ENCODE measurements around the gene SCARB1.
"Not testable (repeated sequence)": the region's sequence is repeated elsewhere in the genome, so short reads cannot be mapped to it uniquely, and the experiment has no call there.

The SCARB1 gene

DNA sequence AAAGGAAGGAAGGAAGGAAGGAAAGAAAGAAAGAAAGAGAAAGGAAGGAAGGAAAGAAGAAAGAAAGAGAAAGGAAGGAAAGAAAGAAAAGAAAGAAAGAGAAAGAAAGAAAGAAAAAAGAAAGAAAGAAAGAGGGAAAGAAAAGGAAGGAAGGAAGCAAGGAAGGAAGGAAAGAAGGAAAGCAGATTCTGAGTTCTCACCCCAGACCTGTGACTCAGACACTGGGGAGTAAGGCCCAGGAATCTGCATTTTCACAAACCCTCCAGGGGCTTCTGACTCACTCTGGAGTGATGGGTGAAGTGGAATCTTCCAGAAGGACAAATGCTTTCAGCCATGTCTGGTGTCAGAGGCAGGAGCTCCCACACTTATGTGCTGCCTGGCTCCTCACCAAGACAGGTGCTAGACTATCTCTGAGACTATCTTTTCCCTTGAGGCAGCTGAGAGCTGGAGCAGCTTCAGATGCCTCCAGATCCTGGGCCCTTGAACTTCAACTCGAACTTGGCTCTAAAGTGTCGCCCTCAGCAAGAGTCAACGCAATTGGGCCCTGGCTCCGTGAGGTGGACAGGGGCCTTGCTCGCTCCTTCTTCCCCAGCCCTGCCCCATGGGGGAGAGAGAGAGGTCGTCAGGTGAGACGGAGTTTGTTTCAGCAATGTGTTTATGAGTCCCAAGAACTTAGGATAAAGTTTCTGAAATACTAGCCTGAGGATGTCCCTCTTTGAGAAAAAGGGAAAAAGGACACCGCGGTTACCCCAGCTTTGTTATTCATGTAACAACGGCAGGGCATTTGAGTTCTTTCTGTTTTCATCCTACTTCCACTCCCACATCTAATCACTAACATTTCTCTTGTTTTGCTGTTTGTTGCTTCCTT, 19.8 kb upstream of the SCARB1 start:
- DNase-seq (ENCODE audit: low read depth) = no peak

DNA sequence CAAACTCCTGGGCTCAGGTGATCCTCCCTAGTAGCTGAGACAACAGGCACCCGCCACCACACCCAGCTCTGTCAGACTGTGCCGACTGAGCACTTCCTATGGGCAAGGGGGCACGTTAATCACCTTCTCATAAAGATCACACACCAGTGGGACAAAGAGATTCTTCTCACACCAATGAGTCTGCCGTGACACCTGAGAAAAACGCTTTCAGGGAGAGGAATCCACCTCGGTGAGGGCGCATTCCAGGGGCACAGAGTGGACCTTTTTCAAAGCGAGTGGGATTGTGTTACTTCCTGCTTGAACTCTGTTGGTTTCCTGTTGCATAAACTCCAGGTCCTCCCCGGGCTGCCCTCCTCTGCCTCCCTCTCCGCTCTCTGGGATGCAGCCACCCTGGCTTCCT, 17.5 kb upstream of the SCARB1 start:
- DNase-seq (ENCODE audit: low read depth) = no peak

DNA sequence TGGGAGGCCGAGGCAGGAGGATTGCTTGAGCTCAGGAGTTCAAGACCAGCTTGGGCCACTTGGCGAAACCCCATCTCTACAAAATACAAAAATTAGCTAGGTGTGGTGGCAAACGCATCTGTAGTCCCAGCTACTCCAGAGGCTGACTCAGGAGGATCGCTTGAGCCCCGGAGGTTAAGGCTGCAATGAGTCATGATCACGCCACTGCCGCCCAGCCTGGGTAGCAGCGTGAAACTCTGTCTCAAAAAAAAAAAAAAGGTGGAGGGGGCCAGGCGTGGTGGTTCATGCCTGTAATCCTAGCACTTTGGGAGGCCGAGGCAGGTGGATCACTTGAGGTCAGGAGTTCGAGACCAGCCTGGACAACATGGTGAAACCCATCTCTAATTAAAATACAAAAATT, 16.7 kb upstream of the SCARB1 start:
- not testable (repeated sequence) for DNase-seq (ENCODE audit: low read depth)

- no peak for DNase-seq (ENCODE audit: low read depth)
These were observed 15.3 kb upstream of the SCARB1 start for GRCh38 chr12:124878795-124879516.

- DNase-seq (ENCODE audit: low read depth) = no peak
These were observed 13.8 kb upstream of the SCARB1 start for GRCh38 chr12:124877423-124877822.

DNA sequence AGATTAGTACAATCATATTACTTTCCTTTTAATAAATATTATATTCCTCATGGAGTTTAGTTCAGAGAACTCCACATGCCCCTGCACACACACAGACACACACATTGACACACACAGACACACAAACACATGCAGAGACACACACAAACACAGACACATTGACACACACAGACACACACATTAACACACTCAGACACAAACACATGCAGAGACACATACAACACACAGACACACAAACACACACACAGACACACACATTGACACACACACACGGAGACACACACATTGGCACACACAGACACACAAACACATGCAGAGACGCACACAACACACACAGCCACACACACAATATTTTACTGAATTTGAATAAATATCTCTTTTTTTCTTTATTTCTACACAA, 12.5 kb upstream of the SCARB1 start:
- DNase-seq (ENCODE audit: low read depth) = no peak

- no peak for DNase-seq (ENCODE audit: low read depth)
These were observed 12.1 kb upstream of the SCARB1 start for GRCh38 chr12:124875803-124876132.

DNA sequence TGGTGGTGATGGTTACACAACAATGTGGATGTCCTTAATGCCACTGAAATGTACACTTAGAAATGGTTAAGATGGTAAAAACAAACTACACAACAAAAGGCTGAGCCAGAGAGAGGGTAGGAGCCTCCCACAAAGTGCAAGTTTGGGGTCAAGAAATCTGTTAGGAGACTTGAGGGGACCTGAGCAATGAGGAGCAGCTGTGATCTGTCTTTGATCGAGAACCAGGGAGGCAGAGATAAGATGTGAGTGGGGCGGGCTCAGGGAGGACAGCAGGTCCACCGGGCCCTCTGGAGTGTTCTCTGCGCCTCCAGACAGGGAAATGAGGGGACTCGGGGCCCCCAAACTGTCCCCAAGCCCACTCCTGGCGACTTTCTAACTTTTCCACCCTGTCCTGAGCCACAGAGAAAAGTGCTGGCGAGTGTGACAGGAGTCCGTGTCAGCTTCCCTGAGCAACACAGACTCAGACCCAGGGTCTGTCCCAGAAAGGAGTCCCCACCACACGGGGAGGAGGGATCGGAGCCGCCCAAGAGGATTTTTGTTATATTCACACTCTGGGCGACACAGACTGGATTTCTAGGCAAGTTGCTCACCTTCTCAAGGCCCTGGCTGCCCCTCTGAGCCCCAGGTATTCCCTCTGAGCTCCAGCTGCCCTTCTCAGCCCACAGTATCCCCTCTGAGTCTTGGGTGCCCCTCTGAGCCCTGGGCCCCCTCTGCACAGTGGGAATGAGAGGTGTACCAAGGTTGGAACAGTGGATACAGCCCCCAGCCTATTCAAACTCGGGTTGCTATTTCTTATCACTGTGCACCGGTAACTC, 11.5 kb upstream of the SCARB1 start:
- no peak for DNase-seq (ENCODE audit: low read depth)

DNA sequence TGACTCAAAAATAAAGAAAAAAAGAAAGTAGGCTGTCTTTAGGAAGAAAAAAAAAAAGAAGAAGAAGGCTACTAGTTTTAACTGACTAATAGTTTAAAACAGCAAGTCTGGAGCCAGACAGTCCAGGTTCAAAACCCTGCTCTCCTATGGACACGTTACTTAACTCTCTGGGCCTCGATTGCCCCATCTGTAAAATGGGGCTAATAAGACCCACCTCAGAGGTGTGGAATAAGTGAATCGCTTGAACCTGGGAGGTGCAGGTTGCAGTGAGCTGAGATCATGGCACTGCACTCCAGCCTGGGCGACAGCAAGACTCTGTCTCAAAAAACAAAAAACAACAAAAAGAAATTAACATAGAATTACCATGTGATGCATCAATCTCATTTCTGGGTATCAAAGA, 10.5 kb upstream of the SCARB1 start:
- no peak for DNase-seq (ENCODE audit: low read depth)

GRCh38 chr12:124872068-124872719, 8.5 kb upstream of the SCARB1 start:
- DNase-seq (ENCODE audit: low read depth) = no peak

DNA sequence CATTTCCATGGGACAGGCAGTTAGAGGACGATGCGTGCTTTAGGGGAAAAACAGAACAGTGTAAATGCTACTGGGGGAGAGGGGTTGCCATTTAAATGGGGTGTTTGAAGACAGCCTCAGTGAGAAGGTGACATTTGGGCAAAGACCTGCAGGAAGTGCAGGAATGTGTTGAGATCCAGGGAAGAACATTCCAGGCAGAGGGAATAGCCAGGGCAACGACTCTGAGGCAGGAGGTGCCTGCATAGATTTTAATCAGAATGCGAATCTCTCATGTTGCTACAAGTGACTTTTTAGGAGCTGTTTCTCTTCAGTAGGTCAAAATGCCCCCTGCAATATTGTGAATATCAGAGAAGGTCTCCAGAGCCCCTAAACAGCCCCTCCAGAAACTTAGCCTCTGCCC, 7.6 kb upstream of the SCARB1 start:
- no peak for DNase-seq (ENCODE audit: low read depth)

DNA sequence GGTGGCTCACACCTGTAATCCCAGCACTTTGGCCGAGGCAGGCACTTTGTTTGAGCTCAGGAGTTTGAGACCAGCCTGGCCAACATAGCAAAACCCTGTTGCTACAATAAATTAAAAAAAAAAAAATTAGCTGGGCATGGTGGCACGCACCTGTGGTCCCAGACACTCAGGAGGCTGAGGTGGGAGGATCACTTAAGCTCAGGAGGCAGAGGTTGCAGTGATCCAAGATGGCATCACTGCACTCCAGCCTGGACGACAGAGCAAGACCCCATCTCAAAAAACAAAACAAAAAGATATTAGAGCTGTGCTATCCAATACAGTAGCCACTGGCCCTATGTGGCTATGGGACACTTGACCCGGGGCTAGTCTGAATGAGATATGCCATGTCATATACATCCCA, 6.9 kb upstream of the SCARB1 start:
- DNase-seq (ENCODE audit: low read depth) = no peak

GRCh38 chr12:124869059-124869665, 5.5 kb upstream of the SCARB1 start:
- no peak for DNase-seq (ENCODE audit: low read depth)

GRCh38 chr12:124868252-124869058, 4.8 kb upstream of the SCARB1 start:
- no peak for DNase-seq (ENCODE audit: low read depth)

- DNase-seq (ENCODE audit: low read depth) = no peak
These were observed 3.8 kb upstream of the SCARB1 start for GRCh38 chr12:124867401-124867930.

DNA sequence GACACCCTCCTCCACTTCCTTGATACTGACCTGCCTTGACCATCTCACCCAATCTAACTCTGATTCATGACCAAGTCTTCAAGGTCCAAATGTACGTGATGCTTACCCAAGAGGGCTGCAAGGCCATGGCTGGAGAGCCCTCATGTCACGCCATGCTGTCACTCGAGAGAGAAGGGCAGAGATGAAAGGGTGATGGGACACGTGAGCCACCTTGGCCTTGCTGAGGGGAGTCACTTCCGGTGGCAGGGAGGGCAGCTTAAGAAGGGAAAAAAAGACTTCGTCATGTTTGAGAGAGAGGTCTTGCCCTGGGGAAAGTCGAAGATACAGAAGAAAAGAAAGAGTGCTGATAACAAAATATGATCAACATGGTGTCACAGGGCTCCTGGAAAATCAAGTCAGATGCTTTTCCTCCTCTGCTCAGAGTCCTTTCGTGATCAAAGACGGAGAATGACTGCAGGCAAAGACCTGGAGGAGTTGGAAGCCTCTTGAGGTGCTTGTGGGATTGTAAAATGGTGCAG, 3.3 kb upstream of the SCARB1 start:
- DNase-seq (ENCODE audit: low read depth) = no peak

DNA sequence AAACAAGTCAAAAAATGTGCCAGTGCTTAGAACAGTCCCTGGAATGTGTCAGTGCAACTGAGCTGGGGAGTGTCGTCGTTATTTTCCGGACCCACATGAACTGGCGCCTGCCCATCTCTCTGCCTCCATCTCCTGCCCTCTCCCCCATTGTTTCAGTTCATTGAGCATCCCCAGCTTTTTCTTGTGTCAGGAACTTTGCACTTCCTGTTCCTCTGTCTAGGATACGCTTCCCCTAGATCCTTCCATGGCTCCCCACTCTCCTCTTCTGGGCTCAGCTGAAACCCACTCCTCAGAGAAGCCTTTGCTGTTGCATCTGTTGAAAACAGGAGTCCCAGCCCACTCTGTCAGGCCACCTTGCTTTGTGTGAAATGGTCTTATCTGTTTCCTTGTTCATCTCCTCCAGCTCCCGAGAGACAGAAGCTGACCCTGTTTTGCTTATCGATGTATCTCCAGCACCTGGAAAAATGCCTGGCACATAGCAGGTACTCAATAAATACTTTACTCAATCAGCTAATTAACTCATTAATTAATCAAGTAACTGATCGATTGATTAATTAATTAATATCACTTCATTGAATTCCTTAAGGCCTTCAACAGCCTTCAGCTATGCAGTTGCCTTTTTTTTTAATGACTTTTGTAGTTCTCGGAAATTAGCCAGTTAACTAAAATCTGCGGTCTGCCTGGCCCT, 2.7 kb upstream of the SCARB1 start:
- no peak for DNase-seq (ENCODE audit: low read depth)

DNA sequence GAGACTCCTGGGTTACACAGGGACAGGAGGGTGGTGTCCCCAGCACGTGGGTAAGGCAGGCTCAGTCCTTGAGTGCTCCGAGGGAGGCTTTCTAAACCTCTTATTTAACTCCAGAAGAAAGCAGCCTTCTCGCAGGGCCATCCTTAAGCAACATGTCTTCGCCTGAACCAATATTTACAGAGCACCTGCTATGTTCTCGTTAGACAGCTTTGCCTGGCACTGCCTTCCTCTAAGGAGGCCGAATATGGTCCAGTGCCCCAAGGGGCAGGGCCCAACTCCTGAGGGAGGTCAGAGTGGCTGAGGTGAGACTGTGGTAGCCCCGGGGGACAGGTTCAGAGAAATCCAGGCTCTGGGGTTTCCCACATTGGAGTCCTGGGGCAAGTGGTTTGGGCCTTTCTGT, 2.1 kb upstream of the SCARB1 start:
- no peak for DNase-seq (ENCODE audit: low read depth)

DNA sequence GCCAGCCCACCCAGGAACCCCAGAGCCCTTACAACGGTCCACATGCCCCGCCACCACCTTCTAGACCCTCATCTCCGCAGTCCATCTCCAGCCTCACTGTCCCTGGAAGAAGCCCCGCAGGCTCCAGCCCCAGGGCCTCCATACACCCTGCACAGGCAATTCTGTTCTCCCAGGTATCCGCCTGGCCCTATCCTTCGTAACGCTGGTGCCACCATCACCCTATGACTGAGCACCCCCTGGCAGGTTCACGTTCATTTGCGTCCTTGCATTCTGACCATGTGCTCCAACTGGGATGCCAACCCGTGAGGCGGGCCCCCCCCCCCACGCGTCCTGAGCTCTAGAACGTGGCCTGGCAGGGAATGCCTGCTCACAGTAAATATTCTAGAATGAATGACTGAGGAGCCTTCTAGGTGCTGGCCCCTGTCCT, 675 bp upstream of the SCARB1 start:
- no peak for DNase-seq (ENCODE audit: low read depth)
